GM21367 (cell line): ENCODE results near the gene PPP2R1B.

Experiments
- ATAC-seq: cut with Tn5 transposase; IDR thresholded peaks from one replicate; pipeline ENCODE4 v1.9.1; 2021; ENCODE audit not compliant: unreplicated experiment

Gene PPP2R1B

DNA sequence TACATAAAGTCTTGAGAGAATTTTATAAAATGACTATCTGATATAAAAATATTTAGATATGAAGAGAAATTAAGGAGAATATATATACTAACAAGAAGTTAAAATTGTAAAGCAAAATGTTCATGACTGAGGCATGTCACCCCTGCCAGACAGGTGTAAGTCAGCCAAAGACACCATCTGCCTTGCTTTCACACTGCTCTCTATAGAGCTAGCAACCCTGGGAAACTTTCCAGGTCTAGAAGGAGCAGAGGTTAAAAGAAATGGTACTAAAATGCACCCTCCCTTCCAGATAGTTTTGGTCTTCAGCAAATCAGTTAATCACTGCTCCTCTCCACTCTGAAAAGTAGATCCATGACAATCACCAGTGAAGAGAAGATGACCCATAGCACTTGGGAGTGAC lies 16.5 kb downstream of the PPP2R1B start:
- ATAC-seq: no peak

DNA sequence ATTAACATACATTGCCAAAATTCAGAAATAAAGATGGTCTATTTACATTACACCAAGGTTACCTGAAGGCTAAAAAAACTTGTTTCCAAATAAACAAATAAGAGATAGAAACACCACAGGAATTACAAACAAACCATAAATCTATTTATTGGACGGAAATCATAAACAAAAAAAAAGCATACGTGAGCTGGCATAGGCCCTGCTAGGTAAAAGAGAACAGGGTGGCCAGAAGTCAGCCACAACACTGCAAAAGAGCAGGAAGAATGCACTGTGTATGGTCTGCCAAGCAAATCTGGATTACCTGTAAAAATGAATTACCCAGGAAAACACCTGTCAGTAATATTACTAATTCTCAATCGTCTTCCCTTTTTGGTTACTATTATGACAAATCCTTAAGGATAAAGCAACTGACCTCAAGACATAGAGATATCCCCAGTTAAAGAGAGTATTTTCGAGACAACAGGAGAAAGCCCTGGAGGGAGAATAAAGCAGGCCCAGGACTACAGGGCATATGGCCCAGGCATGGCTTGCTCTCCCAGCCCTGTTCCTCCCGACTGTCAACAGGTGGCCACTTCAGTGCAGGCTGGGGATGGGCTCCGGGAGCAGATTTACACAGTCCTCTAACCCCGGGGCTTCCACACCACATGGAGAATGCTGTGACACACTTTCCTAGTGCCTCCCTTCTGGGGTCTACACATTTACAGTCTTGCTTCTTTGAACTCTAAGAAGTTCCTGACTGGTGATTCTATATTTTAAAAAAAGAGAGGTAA lies 18.0 kb downstream of the PPP2R1B start:
- ATAC-seq: no peak

DNA sequence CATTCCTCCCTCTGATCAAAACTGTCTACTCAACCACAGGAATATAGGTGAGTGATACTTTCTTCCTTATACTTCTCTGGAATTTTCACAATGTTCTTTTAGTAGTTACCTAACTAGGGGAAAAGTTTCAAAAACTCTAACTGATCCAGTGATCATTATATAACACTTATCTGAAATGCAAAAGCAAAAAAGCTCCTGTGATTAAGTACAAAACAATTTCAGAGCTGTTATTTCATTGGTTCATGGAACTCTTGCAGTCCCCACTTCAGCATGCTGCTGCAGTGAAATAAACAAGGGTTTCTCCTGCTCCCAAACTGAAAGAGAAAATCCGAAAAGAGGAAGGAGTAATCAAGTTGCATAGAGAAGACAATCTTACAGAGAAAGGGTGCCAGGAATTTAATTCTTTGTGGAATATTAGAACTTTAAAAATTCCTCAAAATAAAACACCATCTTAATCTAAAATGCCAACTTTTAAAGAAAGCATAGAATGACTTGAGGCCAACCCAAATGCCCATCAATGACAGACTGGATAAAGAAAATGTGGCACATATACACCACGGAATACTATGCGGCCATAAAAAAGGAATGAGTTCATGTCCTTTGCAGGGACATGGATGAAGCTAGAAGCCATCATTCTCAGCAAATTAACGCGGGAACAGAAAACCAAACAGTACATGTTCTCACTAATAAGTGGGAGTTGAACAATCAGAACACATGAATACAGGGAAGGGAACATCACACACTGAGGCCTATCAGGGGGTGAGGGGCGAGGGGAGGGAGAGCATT lies 20.3 kb downstream of the PPP2R1B start:
- no peak for ATAC-seq

DNA sequence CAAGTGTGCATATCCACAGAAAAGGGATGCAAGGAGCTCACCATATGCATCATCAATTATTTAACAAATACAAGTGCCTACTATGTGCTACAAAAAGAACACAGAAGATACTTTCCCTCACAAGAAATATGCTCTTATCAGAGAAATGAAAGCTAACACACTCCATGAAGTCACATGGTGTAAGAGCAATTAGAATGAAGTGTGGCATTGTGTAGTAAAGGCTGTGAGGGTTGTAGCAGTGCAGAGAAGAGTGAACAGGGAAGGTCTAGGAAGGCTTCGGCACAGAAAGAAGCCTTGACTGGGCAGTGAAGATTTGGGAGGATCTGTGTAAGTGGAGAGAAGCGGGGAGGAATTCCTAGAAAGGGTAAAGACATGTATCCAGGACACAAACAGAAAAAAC lies 22.5 kb downstream of the PPP2R1B start:
- no peak for ATAC-seq

DNA sequence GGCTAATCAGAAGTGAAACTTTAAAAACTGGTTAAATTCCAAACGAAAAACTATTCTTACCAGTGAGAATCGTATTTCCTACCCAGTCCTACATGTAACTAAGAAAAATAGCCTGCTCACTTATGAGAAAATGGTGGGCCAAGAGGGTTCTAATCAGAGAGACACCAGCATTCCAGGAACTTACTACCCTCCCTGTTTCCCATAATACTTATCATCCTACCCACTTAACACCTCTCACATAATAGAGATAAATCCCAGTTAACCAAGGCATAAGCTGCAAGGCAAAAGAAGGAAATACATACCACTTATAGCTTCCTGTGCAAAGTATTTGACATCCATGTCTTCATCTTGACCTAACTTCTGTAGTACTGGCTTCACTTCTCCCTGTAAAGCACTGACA lies 24.4 kb downstream of the PPP2R1B start:
- ATAC-seq: no peak

DNA sequence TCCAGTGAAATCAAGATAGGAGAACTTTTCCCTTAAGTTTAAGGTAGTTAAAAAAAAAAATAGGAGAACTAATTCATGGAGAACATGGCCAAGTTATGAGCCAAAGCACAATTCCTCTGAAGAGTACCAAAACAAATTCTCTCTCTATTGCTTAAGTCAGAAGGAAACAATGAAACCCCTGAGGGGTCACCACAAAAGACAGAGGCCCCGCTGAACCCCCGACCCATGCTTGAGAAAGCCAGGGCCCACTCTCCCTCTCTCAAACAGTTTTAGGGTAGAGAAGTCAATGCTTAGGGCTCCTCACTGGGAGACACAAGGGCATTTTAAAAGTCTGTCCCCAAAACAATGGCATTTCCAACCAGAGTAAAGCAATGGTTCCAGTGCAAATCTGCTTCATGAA lies 26.9 kb downstream of the PPP2R1B start:
- ATAC-seq: no peak

DNA sequence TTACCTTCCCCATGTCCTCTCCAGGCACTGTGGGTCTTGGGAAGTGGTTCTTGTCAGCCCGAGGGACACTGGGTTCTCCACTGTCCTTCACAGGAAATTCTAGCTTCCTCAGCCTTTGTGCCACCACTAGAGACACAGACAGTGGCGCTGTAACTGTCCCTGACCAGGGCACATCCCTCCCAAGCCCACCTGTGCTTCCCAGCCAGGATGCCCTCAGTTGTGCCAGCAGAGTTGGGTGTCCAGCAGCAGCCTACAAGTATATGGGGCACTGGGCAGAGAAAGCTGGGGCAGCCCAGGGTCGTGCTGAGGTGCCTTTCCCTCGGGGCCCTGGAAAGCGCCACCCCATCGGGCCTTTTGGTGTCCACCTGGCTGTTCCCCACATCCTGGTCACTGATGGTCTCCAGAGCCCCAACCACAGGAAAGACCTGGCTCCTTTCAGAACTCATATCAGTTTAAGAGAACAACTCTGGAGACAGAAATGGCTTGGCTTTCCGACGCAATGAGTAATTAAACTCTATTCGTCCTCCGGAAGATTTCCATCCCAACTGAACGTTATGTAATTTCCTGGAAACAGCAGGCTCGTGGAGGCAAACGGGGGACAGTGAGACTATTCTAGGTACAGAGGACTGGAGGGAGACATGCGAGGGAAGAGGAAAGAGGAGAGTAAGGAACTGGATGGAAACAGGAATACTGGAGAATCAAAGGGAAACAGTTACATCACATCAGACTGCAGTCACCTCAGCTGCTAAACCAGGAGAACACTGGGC lies 28.6 kb downstream of the PPP2R1B start:
- ATAC-seq: no peak

DNA sequence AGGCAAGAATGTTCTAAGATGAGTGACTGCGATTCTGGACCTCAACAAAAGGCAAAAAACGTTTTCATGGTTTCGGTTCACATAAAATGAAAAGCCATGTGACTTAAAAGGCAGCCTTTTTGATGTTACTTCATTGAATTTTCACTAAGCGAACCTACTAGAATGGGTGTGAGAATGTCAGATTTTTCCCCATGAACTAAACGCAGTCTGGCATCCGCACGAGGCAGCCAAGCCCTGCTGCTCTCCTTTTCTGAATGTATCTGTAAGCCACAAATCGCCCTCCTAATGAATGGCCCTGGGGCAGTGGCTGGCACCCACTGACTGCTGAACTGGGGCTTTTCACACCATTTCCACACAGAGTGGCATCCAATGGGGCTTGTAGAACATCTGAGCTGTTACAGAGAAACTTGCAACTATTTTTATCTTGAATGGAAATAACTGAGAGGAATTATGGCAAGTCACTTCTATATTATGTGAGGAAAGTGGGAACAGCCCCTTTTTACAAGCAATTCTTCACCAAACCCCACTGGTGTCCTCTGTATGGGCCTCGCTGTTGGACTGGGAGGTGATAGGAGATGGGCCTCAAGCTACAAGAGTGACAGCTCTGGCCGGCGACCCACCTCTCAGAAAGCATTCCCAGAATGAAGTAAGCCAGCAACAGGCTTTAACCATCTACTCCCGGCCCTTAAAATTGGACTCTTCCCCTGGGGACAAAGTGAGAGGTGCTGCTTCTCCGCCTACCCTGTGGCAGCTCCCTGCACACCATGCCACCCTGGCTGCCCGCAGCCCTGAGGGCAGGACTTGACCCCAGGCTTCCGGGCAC lies 29.4 kb downstream of the PPP2R1B start:
- no peak for ATAC-seq

DNA sequence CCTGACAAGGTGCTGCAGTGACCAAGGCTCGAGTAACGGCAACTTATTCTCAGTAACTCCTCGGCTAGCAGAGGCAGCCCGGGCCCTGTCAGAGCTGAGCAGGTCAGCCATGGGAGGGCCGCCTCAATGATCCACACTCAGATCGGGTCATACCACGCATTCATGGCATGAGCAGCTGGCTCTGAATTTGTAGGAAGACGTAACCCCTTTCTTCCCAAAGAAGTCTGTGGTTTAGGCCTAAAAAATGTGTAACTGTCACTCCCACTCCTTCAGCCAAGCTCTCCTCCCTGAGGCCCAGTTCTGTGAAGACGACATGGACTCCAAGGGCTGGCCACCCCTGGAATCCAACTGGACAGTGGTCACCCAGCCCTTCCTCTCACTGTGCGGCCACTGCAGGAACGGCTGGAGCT lies 30.0 kb downstream of the PPP2R1B start:
- ATAC-seq: no peak

DNA sequence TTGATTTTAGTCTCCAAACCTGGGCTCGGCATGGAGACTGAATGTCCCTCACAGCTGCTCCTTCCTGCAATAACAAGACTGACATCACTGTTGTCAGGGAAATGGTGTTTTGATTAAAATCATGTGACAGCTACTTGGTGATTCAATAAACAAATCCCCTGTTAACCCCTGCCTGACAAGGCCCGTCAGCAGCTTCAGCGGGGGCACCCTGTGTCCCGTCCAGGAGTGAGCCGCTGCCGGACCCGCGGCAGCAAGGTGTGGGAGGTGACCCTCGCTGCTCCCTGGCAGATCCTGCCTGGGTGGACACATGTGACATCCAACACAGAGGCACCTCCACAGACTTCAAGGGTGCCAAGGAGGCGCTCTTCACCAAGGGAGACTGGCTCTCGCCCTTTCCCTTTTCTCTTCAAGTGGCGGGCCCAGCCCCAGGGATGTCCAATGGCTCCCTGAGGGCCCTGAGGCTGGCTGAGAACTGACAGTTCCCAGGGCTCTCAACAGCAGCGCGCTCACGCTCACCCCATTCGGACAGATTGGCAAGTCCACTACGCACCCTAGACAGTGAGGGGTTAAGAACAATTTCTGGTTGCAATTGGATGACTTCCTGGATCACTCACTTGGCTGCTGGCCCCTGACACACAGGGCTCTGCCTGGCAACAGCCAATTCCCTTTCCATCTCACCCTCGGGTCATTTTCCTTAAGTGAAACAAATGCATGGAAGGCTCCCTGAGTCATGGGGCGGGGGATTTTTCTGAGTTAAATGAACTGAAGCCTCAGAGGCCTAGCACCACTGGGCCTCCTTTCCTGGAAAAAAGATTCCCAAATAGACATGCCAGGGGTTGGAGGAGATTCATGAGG lies 30.7 kb downstream of the PPP2R1B start:
- no peak for ATAC-seq

DNA sequence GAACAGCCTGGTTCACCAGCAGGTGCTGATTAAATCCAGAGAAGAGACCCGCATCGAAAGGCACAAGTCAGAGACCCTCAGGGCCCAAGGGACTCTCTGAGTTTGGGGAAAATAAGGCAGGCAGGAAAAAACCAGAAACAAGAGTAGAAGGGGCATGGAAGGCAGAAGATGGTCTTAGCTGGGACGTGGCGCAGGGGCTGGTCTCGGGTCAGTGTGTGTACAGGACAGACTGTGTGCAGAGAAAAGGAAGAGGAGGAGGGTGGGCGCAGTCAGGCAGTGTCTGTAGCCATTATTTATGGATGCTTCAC lies 31.3 kb downstream of the PPP2R1B start:
- ATAC-seq: no peak

DNA sequence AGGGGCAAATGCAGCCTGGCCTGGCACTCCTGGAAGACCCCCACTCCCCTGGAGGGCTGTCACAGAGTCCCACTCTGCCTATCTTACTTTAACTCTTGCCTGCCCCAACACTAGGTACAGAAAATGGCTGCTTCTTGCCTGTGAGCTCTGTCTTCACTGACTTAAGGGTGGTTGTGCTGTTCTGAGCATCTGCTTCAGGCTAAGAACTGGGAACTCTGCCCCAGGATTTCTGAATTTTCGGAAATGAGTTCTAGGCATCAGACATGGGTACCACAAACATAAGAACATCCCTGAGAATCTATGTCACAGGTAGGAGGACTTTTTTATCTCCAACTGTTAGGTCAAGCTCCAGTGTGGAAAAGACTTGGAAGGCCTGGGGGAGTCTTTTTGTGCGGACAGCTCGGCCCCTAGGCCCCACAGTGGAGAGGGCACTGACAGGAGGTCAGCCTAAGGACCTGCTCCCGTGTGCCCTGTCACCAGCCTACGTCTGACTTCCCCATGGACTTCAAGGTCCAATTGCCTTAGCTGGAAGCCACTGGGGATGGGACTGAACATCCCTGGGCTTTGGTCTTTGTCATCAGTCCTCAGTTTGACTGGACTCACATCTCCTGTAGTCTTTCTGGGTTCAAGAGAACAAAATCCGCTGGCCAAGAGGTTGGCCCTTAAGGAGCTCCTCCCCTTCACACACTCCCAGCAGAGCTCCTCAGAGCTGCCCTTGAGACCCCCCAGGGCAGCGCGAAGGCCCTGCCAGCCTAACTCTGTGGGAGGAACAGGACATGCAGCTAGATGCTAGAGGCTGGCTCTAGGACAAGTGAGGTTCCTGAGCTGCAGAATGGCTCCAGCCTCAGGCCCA lies 31.9 kb downstream of the PPP2R1B start:
- ATAC-seq: no peak

DNA sequence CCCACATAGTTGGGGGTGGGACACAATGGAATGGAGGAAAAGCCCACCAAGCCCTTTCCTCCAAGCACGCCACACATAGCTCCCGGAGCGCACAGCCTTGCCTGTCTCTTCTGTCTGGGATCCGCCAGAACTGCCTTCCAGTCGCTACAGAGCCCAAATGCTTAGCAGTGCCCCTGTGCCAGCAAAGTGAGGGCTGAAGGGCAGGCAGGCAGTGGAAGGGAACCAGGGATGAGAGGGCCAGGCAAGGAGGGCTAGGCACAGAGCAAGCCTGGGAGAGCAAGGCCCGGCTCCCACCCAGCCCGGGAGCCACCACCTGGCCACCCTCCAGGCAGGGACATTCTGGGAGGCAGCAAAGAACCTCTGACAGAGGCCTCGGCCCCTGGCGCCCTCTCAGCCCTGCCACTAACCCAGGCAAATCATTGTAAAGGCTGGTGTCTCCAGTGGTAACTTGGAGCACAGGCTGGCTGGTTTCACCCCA lies 32.5 kb downstream of the PPP2R1B start:
- no peak for ATAC-seq

DNA sequence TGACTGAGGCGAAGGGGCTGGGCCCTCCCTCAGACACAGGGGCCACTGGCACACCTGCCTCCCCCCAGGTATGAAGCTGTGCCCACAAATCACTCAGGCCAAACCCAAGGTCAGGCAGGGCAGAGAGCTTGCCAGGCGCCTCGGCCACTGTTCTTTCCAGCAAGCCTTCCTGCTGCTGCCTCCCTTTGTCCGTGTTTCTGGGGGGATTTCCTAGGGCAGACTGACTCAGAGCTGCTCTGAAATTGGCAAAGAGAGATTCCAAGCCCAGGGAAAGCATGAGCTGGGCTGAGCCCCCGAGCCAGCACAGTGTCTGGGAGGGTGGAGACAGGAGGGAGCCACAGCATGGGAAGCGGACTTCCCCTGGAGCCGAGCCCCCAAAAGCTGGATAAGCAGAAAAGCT lies 33.2 kb downstream of the PPP2R1B start:
- no peak for ATAC-seq

DNA sequence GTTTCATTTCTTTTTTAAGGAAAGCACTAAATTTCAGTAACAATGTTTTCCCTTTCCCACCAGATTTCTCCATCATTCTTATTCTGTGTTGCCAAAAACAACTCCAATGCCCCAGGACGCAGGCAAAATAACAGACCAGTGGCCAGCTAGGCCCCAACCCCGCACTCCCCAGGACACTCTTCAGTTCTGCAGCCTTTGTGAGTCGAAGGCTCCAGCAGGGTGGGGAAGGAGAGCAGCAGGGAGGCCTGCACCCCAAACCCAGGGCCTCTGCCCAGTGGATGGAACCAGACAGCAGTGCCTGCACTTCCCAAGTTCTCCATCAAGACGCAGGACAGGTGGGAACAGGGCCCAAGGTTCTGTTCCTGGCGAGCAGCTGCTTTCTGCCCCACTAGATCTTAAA lies 34.4 kb downstream of the PPP2R1B start:
- ATAC-seq: no peak

DNA sequence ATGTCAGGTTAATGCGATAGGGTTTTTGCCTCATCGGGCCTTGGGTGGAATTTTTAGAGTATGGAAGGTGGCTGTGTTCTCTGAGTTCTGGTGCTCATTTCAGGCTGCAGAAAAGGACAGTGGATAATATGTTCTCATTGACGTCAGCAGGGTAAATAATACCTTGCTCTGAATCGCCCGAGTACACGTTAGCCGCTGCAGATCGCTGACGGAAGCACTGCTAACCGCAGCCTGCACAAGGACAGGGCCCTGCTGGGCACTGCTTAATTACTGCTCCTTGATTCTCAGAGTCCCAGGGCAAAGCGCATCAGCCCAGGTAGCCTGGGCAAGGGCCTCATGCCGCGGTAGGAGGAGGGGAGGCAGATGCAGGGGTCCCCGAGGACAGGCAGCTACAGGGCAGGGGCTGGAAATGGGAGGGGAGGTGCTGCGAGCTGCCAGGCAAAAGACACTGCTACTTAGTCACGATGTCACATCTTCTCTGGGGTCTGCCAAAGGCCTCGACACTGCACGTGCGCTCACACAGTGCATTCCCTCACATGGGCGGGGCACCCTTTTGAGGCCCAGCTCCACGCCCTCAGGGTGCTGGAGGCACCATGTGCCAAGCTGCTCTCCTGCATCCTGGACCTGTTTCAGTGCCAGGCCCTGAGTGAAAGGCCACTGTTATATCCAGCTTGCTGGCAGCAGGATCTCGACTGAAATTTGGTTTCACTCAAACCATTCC lies 35.2 kb downstream of the PPP2R1B start:
- no peak for ATAC-seq

DNA sequence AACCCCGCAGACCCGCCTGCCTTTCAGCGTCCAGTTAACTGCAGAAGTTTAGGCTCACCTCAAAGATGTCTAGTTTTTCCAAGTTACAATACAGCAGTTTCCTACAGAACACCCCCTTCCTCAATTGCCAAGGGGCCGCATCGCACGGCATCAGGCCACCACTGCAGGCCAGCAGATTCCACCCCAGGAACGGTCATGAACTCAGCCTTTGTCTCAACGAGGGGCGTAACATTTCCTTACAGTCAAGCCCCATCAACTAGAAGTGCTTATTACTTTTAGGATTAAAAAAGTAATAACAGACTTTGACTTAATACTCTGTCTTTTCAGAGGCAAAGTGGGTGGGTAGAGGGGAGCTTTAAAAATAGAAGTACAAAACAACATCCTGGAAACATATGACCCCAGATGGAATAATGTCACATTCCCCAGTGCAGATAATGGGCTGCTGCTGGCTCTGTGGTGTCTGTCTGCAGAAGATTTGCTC lies 36.3 kb downstream of the PPP2R1B start:
- ATAC-seq: no peak

DNA sequence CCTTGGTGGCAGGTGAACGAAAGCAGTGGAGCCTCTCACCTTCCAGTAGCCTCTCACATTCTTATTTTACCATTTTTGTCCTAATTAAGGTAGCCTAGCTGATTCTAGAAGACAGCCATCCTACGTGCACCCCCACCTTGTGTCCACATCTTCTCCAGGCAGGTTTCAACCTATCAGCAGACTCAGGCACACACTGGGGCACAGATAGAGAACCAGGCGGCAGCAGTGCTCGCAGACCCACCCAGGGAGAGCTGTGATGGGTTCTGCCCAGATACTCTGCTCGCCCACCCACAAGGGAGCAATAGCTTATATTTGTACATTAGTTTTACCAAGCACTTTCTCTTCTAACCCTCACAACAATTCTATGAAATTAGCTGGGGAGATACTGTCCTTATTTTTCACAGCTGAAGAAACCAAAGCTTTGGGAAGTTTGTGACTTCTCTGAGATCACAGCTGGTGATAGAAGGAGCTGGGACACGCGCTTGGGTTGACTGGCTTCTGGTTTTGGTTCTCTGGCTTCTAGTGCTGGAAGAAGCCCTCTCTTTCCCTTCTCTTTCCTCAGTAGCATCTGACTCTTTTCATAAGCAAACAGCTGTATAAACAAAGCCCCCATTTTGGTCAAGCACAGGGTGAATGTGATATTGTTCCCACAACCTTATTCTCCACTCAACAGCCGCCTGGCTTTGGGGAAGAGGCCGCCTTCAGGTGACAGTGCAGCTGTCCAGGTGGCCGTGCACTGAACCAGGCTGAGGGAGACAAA lies 36.9 kb downstream of the PPP2R1B start:
- ATAC-seq: no peak
